A549 (cell line): Measurements from ENCODE around the gene TMEM91.

Experiments
- EP300 ChIP-seq, 2 experiments: fragments of >200 bp; sonication (Bioruptor Twin); formaldehyde crosslinking; IDR thresholded peaks; 2 replicates in 1 of 2; 3 replicates in 1 of 2; pipeline ENCODE4 v1.6.1; 2016 to 2017
- FOSL2 ChIP-seq, 2 experiments: fragments of 450-650 bp in 1 of 2; fragments of >200 bp in 1 of 2; sonication (Bioruptor Twin) in 1 of 2; formaldehyde crosslinking; IDR thresholded peaks; 2 replicates each; pipeline versions ENCODE4 v1.5.0 to v1.6.1; 2016 to 2020; ENCODE audit warnings: mild to moderate bottlenecking in 1 of 2, moderate library complexity in 1 of 2
- HOXA7 ChIP-seq: fragments of 250-450 bp; sonication (Bioruptor Pico); IDR thresholded peaks from 2 replicates; pipeline ENCODE4 v1.5.0; 2020; ENCODE audit warnings: mild to moderate bottlenecking, moderate library complexity
- JUN ChIP-seq, 2 experiments: fragments of >200 bp; sonication (Bioruptor Twin); formaldehyde crosslinking; IDR thresholded peaks; 2 replicates in 1 of 2; 3 replicates in 1 of 2; pipeline ENCODE4 v1.6.1; 2016 to 2017
- KDM5A ChIP-seq: fragments of 200-600 bp; sonication (generic); IDR thresholded peaks from 2 replicates; pipeline ENCODE4 v1.6.1; 2016; ENCODE audit warnings: antibody characterized with exemption, mild to moderate bottlenecking
- MAFK ChIP-seq: fragments of 450-650 bp; IDR thresholded peaks from 2 replicates; pipeline ENCODE4 v1.6.1; 2014; ENCODE audit not compliant: partially characterized antibody
- MAX ChIP-seq: IDR thresholded peaks from 2 replicates; pipeline ENCODE4 v1.6.1; 2012
- PHF8 ChIP-seq: fragments of 200-600 bp; sonication (generic); IDR thresholded peaks from 2 replicates; pipeline ENCODE4 v1.6.1; 2016; ENCODE audit warnings: low read depth, mild to moderate bottlenecking, antibody characterized with exemption, moderate library complexity, borderline replicate concordance
- POLR2A ChIP-seq: IDR thresholded peaks from 2 replicates; pipeline ENCODE4 v1.6.1; 2012; ENCODE audit warnings: mild to moderate bottlenecking, low read length
- TF ChIP-seq, protein P1 (sequence below): fragments of >200 bp; sonication (Bioruptor Twin); formaldehyde crosslinking; IDR thresholded peaks from 3 replicates; pipeline ENCODE4 v1.5.1; 2016
- TF ChIP-seq, protein P2 (sequence below): fragments of 450-650 bp; IDR thresholded peaks from 2 replicates; pipeline ENCODE4 v1.6.1; 2014; ENCODE audit warnings: antibody characterized with exemption

- TF ChIP-seq FOSL2 (IDR thresholded peaks at IDR 0.05) (no peak), FOSL2 (CRISPR knock-in tag; IDR thresholded peaks at IDR 0.05) (no peak), MAFK (no peak), KDM5A (no peak), POLR2A (no peak), EP300 (IDR thresholded peaks at IDR 0.05) (no peak), HOXA7 (CRISPR knock-in tag) (no peak), MAX (no peak), JUN (IDR thresholded peaks at IDR 0.05) (no peak), PHF8 (no peak)
- TF ChIP-seq, protein P1, sequence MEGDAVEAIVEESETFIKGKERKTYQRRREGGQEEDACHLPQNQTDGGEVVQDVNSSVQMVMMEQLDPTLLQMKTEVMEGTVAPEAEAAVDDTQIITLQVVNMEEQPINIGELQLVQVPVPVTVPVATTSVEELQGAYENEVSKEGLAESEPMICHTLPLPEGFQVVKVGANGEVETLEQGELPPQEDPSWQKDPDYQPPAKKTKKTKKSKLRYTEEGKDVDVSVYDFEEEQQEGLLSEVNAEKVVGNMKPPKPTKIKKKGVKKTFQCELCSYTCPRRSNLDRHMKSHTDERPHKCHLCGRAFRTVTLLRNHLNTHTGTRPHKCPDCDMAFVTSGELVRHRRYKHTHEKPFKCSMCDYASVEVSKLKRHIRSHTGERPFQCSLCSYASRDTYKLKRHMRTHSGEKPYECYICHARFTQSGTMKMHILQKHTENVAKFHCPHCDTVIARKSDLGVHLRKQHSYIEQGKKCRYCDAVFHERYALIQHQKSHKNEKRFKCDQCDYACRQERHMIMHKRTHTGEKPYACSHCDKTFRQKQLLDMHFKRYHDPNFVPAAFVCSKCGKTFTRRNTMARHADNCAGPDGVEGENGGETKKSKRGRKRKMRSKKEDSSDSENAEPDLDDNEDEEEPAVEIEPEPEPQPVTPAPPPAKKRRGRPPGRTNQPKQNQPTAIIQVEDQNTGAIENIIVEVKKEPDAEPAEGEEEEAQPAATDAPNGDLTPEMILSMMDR: no peak
- TF ChIP-seq, protein P2, sequence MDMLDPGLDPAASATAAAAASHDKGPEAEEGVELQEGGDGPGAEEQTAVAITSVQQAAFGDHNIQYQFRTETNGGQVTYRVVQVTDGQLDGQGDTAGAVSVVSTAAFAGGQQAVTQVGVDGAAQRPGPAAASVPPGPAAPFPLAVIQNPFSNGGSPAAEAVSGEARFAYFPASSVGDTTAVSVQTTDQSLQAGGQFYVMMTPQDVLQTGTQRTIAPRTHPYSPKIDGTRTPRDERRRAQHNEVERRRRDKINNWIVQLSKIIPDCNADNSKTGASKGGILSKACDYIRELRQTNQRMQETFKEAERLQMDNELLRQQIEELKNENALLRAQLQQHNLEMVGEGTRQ: no peak
Observed at GRCh38 chr19:41413947-41414346, 37.6 kb downstream of the TMEM91 start.
